ENCODE data around the gene TGFA. TPM values are rescaled to one million over a fixed set of nuclear protein-coding genes. Genes with fewer than 3 reads are reported as not detected.

The TGFA gene
- total RNA-seq, 1 experiment from 2014 or later = 50.1 TPM

- ChIA-PET POLR2A (no interaction called here), RAD21 (ENCODE audit: low non-redundant PET in 1 of 2, low total read pairs in 2 of 2, uncharacterized antibody in 2 of 2, unreplicated experiment in 2 of 2) (no interaction called here), CTCF (no interaction called here)
- Histone ChIP-seq H3K4me2 (ENCODE audit: low read length) (no peak overlapping the region), H3K9ac (ENCODE audit: low read length) (no peak overlapping the region), H4K20me1 (ENCODE audit: insufficient read depth) (no peaks in the 10 kb centered on the region; the same call in 1 of the 2 replicates), H3K9me3 (ENCODE audit: control insufficient read depth in 1 of 2, insufficient read depth in 1 of 2, low read depth in 1 of 2, low read length in 2 of 2) (no peaks in the 10 kb centered on the region), H2AFZ (ENCODE audit: low read depth, low read length, poor library complexity, severe bottlenecking) (no peak overlapping the region), H3K79me2 (ENCODE audit: insufficient read depth, low read length) (peaks cover 81% of the 10 kb centered on the region), H3K27me3 (ENCODE audit: insufficient read depth, low read length) (no peaks in the 10 kb centered on the region), H3K4me1 (ENCODE audit: control insufficient read depth in 1 of 2, insufficient read depth in 2 of 2, low read length in 2 of 2) (peaks cover 37 to 90% of the 10 kb centered on the region in 2 experiments), H3K9me2 (ENCODE audit: insufficient read depth) (no peaks in the 10 kb centered on the region), H3K4me3 (replicated peaks in 1 of 2; ENCODE audit: low read depth in 1 of 2, low read length in 2 of 2) (no peak overlapping the region), H3K36me3 (ENCODE audit: control insufficient read depth in 1 of 2, insufficient read depth in 2 of 2, low read length in 2 of 2) (no peaks in the 10 kb centered on the region), H3K27ac (ENCODE audit: low read depth, low read length) (no peak overlapping the region)
- no peak for DNase-seq (ENCODE audit: low read depth, low spot score)
- no peak for ATAC-seq
- intact Hi-C loops (cut with micrococcal nuclease) = no loop called here
- no peak for TF ChIP-seq MAX (IDR thresholded peaks at IDR 0.05)
- TF ChIP-seq JUND (IDR thresholded peaks at IDR 0.05) = no peak
- no peak for TF ChIP-seq TCF7L2 (IDR thresholded peaks at IDR 0.05; ENCODE audit: borderline replicate concordance, extremely low read depth, insufficient read depth, insufficient read length)
- TF ChIP-seq SP1 (IDR thresholded peaks at IDR 0.05; ENCODE audit: low read depth) = no peak
- TF ChIP-seq SRF (IDR thresholded peaks at IDR 0.05; ENCODE audit: low read depth) = no peak
- TF ChIP-seq EZH2 (IDR thresholded peaks at IDR 0.05) = no peak
- no peak for TF ChIP-seq EGR1 (IDR thresholded peaks at IDR 0.05; ENCODE audit: low read depth)
- TF ChIP-seq POLR2AphosphoS5 (IDR thresholded peaks at IDR 0.05; ENCODE audit: low read depth, low read length) = no peak
- TF ChIP-seq CBX3 (IDR thresholded peaks at IDR 0.05; ENCODE audit: low read depth) = no peak
- TF ChIP-seq EZH2phosphoT487 (IDR thresholded peaks at IDR 0.05; ENCODE audit: borderline replicate concordance) = no peak
- no peak for TF ChIP-seq CEBPB (IDR thresholded peaks at IDR 0.05; ENCODE audit: low read depth)
- TF ChIP-seq CTCF (IDR thresholded peaks at IDR 0.05 in 2 of 3, conservative IDR thresholded peaks at IDR 0.05 in 1 of 3; ENCODE audit: borderline replicate concordance in 1 of 3, insufficient read depth in 1 of 3, low read depth in 2 of 3, low read length in 2 of 3) = no peak
- TF ChIP-seq, protein P1, sequence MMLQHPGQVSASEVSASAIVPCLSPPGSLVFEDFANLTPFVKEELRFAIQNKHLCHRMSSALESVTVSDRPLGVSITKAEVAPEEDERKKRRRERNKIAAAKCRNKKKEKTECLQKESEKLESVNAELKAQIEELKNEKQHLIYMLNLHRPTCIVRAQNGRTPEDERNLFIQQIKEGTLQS (IDR thresholded peaks at IDR 0.05) = no peak
- TF ChIP-seq ZFX (IDR thresholded peaks at IDR 0.05) = no peak
- TF ChIP-seq ELF1 (IDR thresholded peaks at IDR 0.05; ENCODE audit: borderline replicate concordance, low read depth) = no peak
- TF ChIP-seq ZNF274 (IDR thresholded peaks at IDR 0.05; ENCODE audit: low read depth, low read length) = no peak
- BruUV-seq (replicated peaks) = no TSS peak
Measured at GRCh38 chr2:70519453-70519852, 34.2 kb downstream of the TGFA start.

Measured in HCT116 (cell line).